ENCODE results near the gene TOX3.

Gene TOX3

GRCh38 chr16:52446080-52446479 is 100.9 kb downstream of the TOX3 start:
- no peak for DNase-seq

- DNase-seq, result no peak
These were observed 105.1 kb downstream of the TOX3 start for GRCh38 chr16:52441886-52442285.

DNA sequence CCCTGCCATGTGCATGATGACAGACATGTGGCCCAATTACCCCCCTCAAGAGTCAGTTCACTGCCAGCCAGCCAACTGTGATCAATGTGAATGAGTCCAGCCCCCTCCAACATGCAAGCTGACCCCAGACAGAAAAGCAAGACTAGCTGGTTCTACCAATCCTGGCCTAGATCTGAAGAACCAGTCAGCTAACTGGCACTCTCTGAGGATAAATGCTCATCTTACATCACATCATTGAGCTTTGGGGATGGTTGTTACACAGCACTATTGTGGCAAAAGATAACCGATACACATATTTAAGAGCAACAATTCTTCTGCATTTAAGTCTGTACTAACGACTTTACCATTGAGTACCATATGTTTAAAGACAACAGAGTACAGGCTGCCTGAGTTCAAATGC is 106.7 kb downstream of the TOX3 start:
- DNase-seq, result no peak

- no peak for DNase-seq
These were observed 107.2 kb downstream of the TOX3 start for GRCh38 chr16:52439750-52440149.

GRCh38 chr16:52439171-52439701 is 107.7 kb downstream of the TOX3 start:
- no peak for DNase-seq

- DNase-seq, result no peak
These were observed 109.7 kb downstream of the TOX3 start for GRCh38 chr16:52437277-52437670.

DNA sequence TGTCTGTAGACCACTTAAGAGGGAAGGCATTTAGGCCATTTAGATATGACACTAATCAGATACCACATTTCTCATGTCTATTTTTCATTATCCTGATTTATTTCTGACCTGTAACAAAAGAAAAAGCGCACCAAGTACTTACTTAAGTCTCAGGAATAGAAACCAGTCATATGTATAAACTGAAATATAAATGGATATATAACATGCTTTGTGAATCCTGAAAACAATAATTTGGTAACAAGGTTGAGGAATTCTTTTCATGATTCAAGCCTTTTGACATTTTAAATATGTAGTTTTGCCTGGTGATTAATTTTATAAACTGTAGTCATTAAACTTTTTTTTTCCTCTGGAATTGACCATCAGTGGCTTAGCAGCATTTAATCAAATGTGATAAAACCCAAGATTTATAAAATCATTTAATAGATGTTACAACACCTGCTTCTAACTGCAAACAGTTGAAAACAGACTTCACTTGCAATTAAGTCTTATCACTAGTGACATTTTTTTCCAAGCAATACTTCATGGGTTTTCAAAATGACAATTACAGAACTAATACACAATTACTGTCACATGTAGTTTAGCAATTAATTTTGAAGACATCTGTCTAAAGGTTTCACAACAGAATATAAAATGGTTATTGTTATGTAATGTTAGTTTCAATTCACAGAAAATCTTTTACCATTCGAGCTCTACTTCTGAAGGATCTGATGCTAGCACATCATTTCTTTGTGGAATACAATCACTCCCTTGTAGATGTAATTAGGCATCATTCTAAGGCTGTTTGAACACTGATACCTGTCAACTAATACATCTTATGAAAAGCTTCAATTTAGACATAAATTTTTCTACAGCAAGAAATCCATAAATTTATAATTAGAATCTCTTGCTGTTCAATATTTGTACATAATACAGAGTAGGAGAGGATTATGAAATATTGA is 110.3 kb downstream of the TOX3 start:
- DNase-seq, result no peak

- no peak for DNase-seq
These were observed 112.7 kb downstream of the TOX3 start for GRCh38 chr16:52434224-52434623.

DNA sequence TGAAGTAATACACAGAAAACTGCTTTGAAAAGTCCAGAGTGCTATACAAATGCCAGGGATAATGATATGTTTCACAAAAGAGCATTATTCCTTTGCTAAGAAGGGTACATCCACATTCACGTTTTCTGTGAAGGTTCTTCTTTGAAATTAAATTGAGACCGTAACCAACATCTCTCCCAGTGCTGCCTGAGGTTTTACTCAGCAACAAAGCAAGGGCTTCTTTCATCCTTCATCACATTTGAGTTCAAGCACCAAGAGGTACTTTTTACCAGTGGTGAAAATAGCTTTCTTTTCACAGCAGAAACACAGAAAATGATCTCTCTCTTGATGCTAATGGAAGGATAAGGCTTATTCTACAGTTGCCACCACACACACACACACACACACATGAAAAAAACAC is 113.3 kb downstream of the TOX3 start:
- no peak for DNase-seq

GRCh38 chr16:52424591-52424990 is 122.4 kb downstream of the TOX3 start:
- DNase-seq, result no peak

- no peak for DNase-seq
These were observed 124.6 kb downstream of the TOX3 start for GRCh38 chr16:52422307-52422706.

DNA sequence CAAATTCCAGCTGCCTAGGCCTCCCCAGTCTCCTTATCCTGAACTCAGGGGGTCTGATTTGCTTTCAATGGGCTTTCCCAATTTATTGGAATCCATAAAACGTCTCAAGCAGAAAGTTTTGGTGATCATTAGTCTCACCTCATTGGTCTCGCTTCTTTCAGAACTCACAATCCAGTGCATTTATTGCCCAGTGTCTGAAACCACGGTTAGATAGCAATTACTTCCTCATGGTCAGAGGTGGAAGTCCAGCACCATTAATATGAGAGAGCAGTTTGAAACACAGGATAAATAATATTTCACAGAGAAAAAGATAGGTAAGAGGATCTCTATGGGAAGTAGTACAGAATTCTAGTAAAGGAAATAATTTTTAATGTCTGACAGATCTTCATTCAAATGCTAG is 128.7 kb downstream of the TOX3 start:
- DNase-seq, result no peak

GRCh38 chr16:52416888-52417287 is 130.1 kb downstream of the TOX3 start:
- no peak for DNase-seq

- DNase-seq, result no peak
These were observed 135.9 kb downstream of the TOX3 start for GRCh38 chr16:52411011-52411410.

GRCh38 chr16:52408191-52408845 is 138.6 kb downstream of the TOX3 start:
- no peak for DNase-seq

- no peak for DNase-seq
These were observed 139.2 kb downstream of the TOX3 start for GRCh38 chr16:52407778-52408177.

DNA sequence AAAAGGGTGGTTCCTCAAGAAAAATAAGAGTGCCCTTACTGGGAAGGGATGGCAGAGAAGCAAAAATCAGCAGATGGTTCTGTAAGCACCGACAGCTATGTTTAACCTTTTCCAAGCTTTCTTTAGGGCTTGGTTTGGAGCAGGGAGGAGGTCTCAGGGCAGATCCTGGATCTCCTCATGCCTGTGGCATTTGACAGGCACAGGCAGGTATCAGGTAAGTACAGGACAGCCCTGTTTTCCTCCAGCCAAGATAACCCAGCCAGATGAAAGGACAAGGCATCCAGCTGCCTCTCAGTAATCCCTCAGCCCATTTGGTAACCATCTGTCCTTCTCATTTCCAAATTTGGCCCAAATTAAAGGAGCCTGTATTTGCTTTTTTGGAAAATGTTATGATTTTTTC is 141.5 kb downstream of the TOX3 start:
- no peak for DNase-seq

DNA sequence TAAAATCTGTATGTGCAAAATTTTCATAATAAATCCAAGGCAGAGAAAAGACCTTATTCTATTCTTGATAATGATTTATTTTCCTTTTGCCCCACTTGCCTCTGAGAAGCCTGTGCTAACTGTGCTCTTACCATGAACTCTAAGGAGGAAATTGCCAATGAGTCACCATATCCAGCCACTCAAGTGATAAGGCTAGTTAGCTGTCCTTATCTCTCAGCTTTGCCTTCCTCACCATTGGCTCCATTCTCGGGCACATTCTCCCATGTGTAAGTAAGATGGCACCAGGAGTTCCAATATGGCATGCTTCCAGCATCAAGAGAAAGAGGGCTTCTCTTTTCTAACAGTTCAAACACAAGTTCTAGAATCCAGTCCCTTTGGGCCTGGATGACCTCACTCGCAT is 142.4 kb downstream of the TOX3 start:
- DNase-seq, result no peak

DNA sequence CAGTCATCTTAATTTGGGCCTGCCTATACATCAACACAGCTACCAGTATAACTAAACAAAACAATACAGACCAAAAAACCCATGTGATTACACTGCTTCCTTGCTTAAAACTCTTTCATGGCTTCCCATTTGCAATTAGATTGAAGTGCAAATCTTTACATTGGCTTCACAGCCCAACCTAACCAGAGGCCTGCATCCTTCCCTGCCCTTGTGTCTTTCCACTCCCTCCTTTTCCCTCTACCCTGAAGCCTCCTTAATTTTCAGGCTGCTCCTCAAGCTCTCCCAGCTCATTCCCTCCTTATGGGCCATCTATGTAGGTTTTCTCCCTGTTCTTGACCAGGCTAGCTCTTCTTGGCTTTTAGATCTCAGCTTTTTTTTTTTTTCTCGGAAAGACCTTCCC is 147.8 kb downstream of the TOX3 start:
- no peak for DNase-seq

DNA sequence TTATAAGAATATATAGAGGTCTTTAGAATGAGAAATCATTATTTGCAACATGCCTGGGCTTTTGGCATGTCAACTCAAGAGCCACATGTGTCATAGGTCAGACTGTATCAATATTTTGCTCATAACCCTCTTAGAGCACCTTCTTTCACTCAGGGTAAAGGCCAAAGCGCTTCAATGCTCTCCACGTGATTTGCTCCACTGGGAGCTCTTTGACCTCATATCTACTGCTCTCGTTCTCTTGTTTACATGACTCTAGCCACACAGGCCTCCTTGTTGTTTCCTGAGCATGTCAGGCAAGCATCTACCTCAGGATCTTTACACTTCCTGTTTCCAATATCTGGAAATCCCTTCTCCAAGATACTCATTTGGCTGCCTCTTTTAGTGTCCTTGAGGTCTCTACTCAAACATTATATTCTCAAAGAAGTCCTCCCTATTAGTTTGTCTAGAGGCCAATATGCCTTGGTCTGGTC is 148.4 kb downstream of the TOX3 start:
- DNase-seq, result no peak

GRCh38 chr16:52398021-52398420 is 148.9 kb downstream of the TOX3 start:
- no peak for DNase-seq

DNA sequence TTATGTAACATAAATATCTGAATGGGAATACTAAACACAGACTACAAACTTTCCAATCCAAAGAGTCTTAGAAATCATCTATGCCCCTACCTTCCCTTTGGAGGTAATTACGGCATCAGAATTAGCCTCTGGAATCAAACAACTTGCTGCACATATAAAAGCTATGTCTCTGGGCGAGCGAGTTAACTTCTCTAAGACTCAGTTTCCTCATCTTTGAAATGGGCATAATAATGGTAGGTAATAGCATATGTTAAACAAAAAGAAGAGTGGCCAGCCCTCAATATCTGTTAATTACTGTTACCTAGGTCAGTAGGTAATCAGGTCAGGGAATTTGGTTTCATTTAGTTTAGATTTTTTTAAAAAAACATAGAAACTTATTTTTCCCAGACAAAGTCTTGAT is 153.5 kb downstream of the TOX3 start:
- no peak for DNase-seq

DNA sequence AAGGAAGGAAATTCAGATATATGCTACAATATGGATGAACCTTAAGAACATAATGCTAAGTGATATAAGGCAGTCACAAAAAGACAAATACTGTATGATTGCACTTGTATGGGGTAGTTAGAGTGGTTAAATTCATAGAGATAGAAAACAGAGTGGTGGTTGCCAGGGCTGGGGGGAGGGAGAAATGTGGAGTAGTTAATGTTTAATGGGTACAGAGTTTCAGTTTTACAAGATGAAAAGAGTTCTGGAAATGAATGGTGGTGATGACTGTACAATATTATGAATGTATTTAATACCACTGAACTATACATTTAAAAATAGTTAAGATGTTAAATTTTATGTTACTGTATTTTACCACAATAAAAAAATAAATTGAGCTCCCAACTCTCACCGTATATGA is 157.9 kb downstream of the TOX3 start:
- no peak for DNase-seq
